ENCODE data around the gene GNLY. TPM values are rescaled to one million over a fixed set of nuclear protein-coding genes. Genes with fewer than 3 reads are reported as not detected.

The GNLY gene
- total RNA-seq, 1 experiment from 2014 or later = not detected

GRCh38 chr2:85727798-85728197, 33.6 kb downstream of the GNLY start:
- H3K9me2 ChIP-seq (replicated peaks; ENCODE audit: low read length) = no peaks in the 10 kb centered on the region
- ATAC-seq = no peak
- H3K4me1 ChIP-seq (ENCODE audit: insufficient read depth, low read length) = no peaks in the 10 kb centered on the region
- H3K9me3 ChIP-seq (ENCODE audit: low read length) = no peaks in the 10 kb centered on the region
- intact Hi-C loops (cut with micrococcal nuclease) = loop anchor here (5.0 kb wide), 1 partner anchor 355 kb away; no protein-coding TSS in a partner anchor
- no peaks in the 10 kb centered on the region for H3F3A ChIP-seq (ENCODE audit: low read length, unreplicated experiment)
- H3K36me3 ChIP-seq (ENCODE audit: low read depth, low read length) = no peaks in the 10 kb centered on the region
- no peak overlapping the region for H3K4me2 ChIP-seq (ENCODE audit: low read length)
- DNase-seq = no peak
- H3K4me3 ChIP-seq (ENCODE audit: low read length) = no peak overlapping the region
- H3K9ac ChIP-seq (ENCODE audit: low read length) = no peak overlapping the region
- ChIA-PET POLR2A (ENCODE audit: unreplicated experiment) (no interaction called here), CTCF (no interaction called here)
- no peak overlapping the region for H3K27ac ChIP-seq (ENCODE audit: low read length)
- no peak overlapping the region for H2AFZ ChIP-seq (ENCODE audit: low read length)
- no peaks in the 10 kb centered on the region for H4K20me1 ChIP-seq (ENCODE audit: low read length)
- TF ChIP-seq CTCF (conservative IDR thresholded peaks at IDR 0.05; ENCODE audit: low read depth, low read length) = no peak
- TF ChIP-seq EZH2phosphoT487 (IDR thresholded peaks at IDR 0.05; ENCODE audit: borderline replicate concordance, low read length) = no peak
- no TSS peak for BruUV-seq (replicated peaks)
- peaks cover 5% of the 10 kb centered on the region; the same call in 1 of the 2 replicates for H3K27me3 ChIP-seq (ENCODE audit: low read length)
- no peaks in the 10 kb centered on the region for H3K79me2 ChIP-seq (ENCODE audit: low read length)

DNA sequence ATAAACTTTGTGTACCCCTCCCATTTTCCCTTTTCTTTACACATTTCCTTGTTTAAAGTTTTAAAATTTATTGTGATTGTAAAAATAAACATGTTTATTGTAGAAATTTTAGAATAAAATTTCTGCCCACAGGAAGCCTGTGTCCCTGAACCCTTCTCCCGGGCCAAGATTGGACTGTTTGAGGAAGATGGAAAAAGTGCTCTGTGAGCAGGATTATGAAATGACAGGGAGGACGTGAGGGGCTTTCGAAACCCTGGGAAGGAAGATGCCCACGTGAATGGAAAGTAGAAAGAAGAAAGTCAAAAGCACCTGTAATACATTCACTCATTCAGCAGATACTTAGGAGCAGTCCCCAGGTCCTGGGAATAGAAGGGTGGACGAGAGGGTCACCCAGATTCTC, 34.2 kb downstream of the GNLY start:
- H2AFZ ChIP-seq (ENCODE audit: low read length) = no peak overlapping the region
- ChIA-PET CTCF (interaction anchor here (0.6 to 1.7 kb wide), 6 partner anchors 14 to 86 kb away, joined by 3 to 14 read pairs (median 4); no protein-coding TSS in a partner anchor), POLR2A (ENCODE audit: unreplicated experiment) (no interaction called here)
- no peak overlapping the region for H3K4me3 ChIP-seq (ENCODE audit: low read length)
- H3K79me2 ChIP-seq (ENCODE audit: low read length) = no peaks in the 10 kb centered on the region
- no peak overlapping the region for H3K4me2 ChIP-seq (ENCODE audit: low read length)
- no peak for DNase-seq
- H4K20me1 ChIP-seq (ENCODE audit: low read length) = no peaks in the 10 kb centered on the region
- H3K4me1 ChIP-seq (ENCODE audit: insufficient read depth, low read length) = no peaks in the 10 kb centered on the region
- no peaks in the 10 kb centered on the region for H3K36me3 ChIP-seq (ENCODE audit: low read depth, low read length)
- no peak overlapping the region for H3K27ac ChIP-seq (ENCODE audit: low read length)
- peaks cover 5% of the 10 kb centered on the region; the same call in 1 of the 2 replicates for H3K27me3 ChIP-seq (ENCODE audit: low read length)
- no peak for ATAC-seq
- no TSS peak for BruUV-seq (replicated peaks)
- H3K9me2 ChIP-seq (replicated peaks; ENCODE audit: low read length) = no peaks in the 10 kb centered on the region
- intact Hi-C loops (cut with micrococcal nuclease) = loop anchor here (5.0 kb wide), 1 partner anchor 354 kb away; no protein-coding TSS in a partner anchor
- TF ChIP-seq EZH2 (IDR thresholded peaks at IDR 0.05; ENCODE audit: low read length, unreplicated experiment) = no peak
- TF ChIP-seq EZH2phosphoT487 (IDR thresholded peaks at IDR 0.05; ENCODE audit: borderline replicate concordance, low read length) = no peak
- no peak for TF ChIP-seq CTCF (conservative IDR thresholded peaks at IDR 0.05; ENCODE audit: low read depth, low read length)
- no peaks in the 10 kb centered on the region for H3K9me3 ChIP-seq (ENCODE audit: low read length)
- H3F3A ChIP-seq (ENCODE audit: low read length, unreplicated experiment) = no peaks in the 10 kb centered on the region
- no peak overlapping the region for H3K9ac ChIP-seq (ENCODE audit: low read length)

All from PC-3 (cell line).